Limb (tissue), 2 donors: ENCODE data around the gene SLC44A5.
"Not testable (repeated sequence)": the region's sequence is repeated elsewhere in the genome, so short reads cannot be mapped to it uniquely, and the experiment has no call there.

Experiments
- DNase-seq, 2 donors: peaks; one replicate each; pipeline ENCODE4 v3.0.0-alpha.2; 2016; ENCODE audit errors: extremely low spot score in 2 of 2

The SLC44A5 gene

GRCh38 chr1:75188892-75189291, 422.0 kb downstream of the SLC44A5 start:
- DNase-seq: no peak

- DNase-seq: not testable (repeated sequence)
Observed at GRCh38 chr1:75181214-75181955, 429.5 kb downstream of the SLC44A5 start.

GRCh38 chr1:75174031-75174760, 436.7 kb downstream of the SLC44A5 start:
- DNase-seq: no peak

- DNase-seq: peak in 1 of 2 donors; percentile 31
Observed at GRCh38 chr1:75172556-75172955, 438.4 kb downstream of the SLC44A5 start.

- no peak for DNase-seq
Observed at GRCh38 chr1:75171876-75172275, 439.0 kb downstream of the SLC44A5 start.

GRCh38 chr1:75170981-75171380, 439.9 kb downstream of the SLC44A5 start:
- no peak for DNase-seq

GRCh38 chr1:75170011-75170410, 440.9 kb downstream of the SLC44A5 start:
- DNase-seq: no peak

- no peak for DNase-seq
Observed at GRCh38 chr1:75166821-75167220, 444.1 kb downstream of the SLC44A5 start.

- no peak for DNase-seq
Observed at GRCh38 chr1:75165264-75165663, 445.6 kb downstream of the SLC44A5 start.

GRCh38 chr1:75159154-75159553, 451.8 kb downstream of the SLC44A5 start:
- DNase-seq: no peak
